ENCODE measurements around the gene ATF5. TPM values are rescaled to one million over a fixed set of nuclear protein-coding genes. Genes with fewer than 3 reads are reported as not detected.
A peak's percentile ranks its signal among the peaks of the same experiment; 100 is the strongest.

Gene ATF5
- total and polyA plus RNA-seq, 10 of the 15 experiments (the other 5 are each of a cell fraction or from before 2014, with no cell fraction given), result 9.1 to 133 (median 24.0) TPM

DNA sequence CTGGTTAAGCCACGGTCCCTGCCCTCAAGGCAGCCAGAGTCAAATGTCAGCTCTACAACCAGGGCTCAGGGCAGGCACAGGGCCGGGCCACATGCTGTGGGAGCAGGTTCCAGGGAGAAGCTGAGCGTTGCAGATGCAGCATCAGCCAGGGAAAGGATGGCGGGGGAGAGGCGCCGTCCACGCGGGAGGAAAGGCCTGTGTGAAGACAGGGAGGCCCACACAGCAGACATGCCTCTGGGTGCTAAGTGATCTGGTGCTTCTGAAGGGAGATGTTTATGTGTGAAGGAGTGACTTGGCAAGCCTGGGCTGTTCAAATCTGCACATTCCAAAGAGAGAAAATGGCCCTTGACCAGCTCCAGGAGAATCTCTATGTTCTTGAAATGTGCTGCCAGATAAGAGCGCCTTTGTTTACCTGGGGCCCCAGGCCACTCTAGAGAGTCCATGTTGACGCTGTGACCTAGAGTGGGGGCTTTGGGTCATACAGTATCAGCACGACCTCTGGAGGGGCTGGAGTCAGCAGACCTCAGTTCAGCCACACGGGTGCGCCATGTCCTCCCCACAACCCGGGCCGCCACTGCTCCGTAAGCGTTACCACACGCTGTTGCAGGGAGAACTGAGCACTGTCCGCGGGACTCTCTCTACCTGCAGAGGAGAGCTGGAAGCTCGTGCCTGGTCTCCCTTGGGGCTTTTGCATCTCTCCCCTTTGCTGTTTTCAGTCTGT, 15.9 kb upstream of the ATF5 start:
- H3K4me3 ChIP-seq, result no peak overlapping the region
- no TSS peak for BruUV-seq (replicated peaks)
- H3K27ac ChIP-seq (ENCODE audit: control insufficient read depth, insufficient read depth), result peak overlapping the region; percentile 76
- POLR2A ChIA-PET, result interaction anchor here (1.7 to 6.6 kb wide), 7 partner anchors 9 to 44 kb away, joined by 5 to 116 read pairs (median 17); partner anchors contain the start of genes AKT1S1, ATF5, IL4I1 and TBC1D17
- intact Hi-C loops (cut with micrococcal nuclease; ENCODE audit: unreplicated experiment) (no loop called here), in situ Hi-C loops (cut with MboI) (no loop called here)
- no peak overlapping the region for H3K9ac ChIP-seq (ENCODE audit: control insufficient read depth, insufficient read depth, low read length)
- SMC1A ChIA-PET (ENCODE audit: uncharacterized antibody, unreplicated experiment), result interaction anchor here (1.4 to 8.8 kb wide), 3 partner anchors 15 to 36 kb away, joined by 3 to 110 read pairs (median 48); partner anchors contain the start of genes AKT1S1, ATF5, IL4I1 and NUP62
- no peak for FAIRE-seq
- peaks cover 40 to 42% of the 10 kb centered on the region in 2 experiments for H3K36me3 ChIP-seq (ENCODE audit: control insufficient read depth in 2 of 2, insufficient read depth in 2 of 2, low read length in 1 of 2)
- no peaks in the 10 kb centered on the region; the same call in 2 of the 3 replicates for H3K9me3 ChIP-seq (replicated peaks; ENCODE audit: control insufficient read depth, insufficient read depth, low read length)
- no peaks in the 10 kb centered on the region for H3K27me3 ChIP-seq (replicated peaks in 1 of 2; ENCODE audit: control insufficient read depth in 2 of 2, insufficient read depth in 2 of 2, low read length in 1 of 2)
- H2AFZ ChIP-seq (ENCODE audit: control insufficient read depth, low read depth, low read length), result no peak overlapping the region
- CTCF ChIA-PET, result interaction anchor here (1.2 to 9.0 kb wide), 4 partner anchors 9 to 24 kb away, joined by 4 to 71 read pairs (median 20); partner anchors contain the start of genes ATF5, IL4I1 and NUP62
- H3K79me2 ChIP-seq (ENCODE audit: control insufficient read depth, insufficient read depth, low read length), result peaks cover 69% of the 10 kb centered on the region
- no peak overlapping the region for H3K4me2 ChIP-seq (ENCODE audit: control insufficient read depth, insufficient read depth)
- TF ChIP-seq POLR2A (IDR thresholded peaks at IDR 0.05; ENCODE audit: low read depth, low read length) (0 out of 2 replicates have a peak, but pooled peaks have one; percentile 16), BHLHE40 (IDR thresholded peaks at IDR 0.05; ENCODE audit: borderline replicate concordance in 1 of 2, low read depth in 2 of 2, low read length in 1 of 2) (0 out of 4 replicates have a peak, but pooled peaks of 1 of the 2 experiments have one; percentile 40), ZNF207 (IDR thresholded peaks at IDR 0.05; ENCODE audit: borderline replicate concordance) (no peak)
- TF ChIP-seq, protein P1, sequence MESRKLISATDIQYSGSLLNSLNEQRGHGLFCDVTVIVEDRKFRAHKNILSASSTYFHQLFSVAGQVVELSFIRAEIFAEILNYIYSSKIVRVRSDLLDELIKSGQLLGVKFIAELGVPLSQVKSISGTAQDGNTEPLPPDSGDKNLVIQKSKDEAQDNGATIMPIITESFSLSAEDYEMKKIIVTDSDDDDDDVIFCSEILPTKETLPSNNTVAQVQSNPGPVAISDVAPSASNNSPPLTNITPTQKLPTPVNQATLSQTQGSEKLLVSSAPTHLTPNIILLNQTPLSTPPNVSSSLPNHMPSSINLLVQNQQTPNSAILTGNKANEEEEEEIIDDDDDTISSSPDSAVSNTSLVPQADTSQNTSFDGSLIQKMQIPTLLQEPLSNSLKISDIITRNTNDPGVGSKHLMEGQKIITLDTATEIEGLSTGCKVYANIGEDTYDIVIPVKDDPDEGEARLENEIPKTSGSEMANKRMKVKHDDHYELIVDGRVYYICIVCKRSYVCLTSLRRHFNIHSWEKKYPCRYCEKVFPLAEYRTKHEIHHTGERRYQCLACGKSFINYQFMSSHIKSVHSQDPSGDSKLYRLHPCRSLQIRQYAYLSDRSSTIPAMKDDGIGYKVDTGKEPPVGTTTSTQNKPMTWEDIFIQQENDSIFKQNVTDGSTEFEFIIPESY (IDR thresholded peaks at IDR 0.05), result peak; percentile 69
- TF ChIP-seq, protein P2, sequence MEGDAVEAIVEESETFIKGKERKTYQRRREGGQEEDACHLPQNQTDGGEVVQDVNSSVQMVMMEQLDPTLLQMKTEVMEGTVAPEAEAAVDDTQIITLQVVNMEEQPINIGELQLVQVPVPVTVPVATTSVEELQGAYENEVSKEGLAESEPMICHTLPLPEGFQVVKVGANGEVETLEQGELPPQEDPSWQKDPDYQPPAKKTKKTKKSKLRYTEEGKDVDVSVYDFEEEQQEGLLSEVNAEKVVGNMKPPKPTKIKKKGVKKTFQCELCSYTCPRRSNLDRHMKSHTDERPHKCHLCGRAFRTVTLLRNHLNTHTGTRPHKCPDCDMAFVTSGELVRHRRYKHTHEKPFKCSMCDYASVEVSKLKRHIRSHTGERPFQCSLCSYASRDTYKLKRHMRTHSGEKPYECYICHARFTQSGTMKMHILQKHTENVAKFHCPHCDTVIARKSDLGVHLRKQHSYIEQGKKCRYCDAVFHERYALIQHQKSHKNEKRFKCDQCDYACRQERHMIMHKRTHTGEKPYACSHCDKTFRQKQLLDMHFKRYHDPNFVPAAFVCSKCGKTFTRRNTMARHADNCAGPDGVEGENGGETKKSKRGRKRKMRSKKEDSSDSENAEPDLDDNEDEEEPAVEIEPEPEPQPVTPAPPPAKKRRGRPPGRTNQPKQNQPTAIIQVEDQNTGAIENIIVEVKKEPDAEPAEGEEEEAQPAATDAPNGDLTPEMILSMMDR (IDR thresholded peaks at IDR 0.05 in 2 of 3, conservative IDR thresholded peaks at IDR 0.05 in 1 of 3; ENCODE audit: control insufficient read depth in 2 of 3, extremely low read depth in 1 of 3, insufficient read depth in 1 of 3, low read depth in 3 of 3, low read length in 3 of 3), result peak; percentile 11 to 47 (median 35); a peak in 3 of 6 replicates
- RAD21 ChIA-PET (ENCODE audit: unreplicated experiment), result interaction anchor here (1.1 to 4.9 kb wide), 6 partner anchors 11 to 36 kb away, joined by 3 to 40 read pairs (median 4); partner anchors contain the start of genes AKT1S1, ATF5, IL4I1 and NUP62
- ATAC-seq, result peak; percentile 14
- peaks cover under 1% of the 10 kb centered on the region; the same call in 1 of the 2 replicates for H4K20me1 ChIP-seq (ENCODE audit: control insufficient read depth, insufficient read depth)
- no peak for DNase-seq (ENCODE audit: low read depth, low spot score)
- 44% methylated on average over 21 of the region's 21 CpGs for WGBS (ENCODE audit: insufficient coverage, insufficient replicate concordance, low lambda C conversion rate, missing lambda C conversion rate)
- H3K4me1 ChIP-seq (ENCODE audit: control insufficient read depth, insufficient read depth, low read length), result peaks cover 55% of the 10 kb centered on the region
